Measurements from ENCODE around the gene FRYL. TPM values are rescaled to one million over a fixed set of nuclear protein-coding genes. Genes with fewer than 3 reads are reported as not detected.

Gene FRYL
- total RNA-seq, 1 donor from 2014 or later: 88.6 TPM

GRCh38 chr4:48634688-48635308 lies 145.3 kb downstream of the FRYL start:
- intact Hi-C loops (cut with micrococcal nuclease): no loop called here

DNA sequence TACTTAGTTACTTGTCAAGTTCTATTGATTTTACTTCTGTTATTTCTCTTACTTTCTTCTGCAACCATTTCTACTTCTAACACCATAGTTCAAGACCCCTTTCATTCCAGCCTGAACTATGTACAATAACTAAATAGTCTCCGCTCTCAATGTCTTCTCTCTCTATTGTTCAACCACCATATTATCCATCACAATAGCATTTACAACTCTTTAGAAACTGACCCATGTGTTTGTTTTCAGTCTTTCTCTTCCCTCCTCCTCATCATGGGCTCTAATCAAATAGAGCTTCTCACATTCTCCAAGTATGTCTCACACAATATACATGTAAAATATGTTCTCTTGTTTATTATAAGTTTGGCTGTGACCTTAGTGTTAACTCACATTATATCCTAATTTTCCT lies 146.4 kb downstream of the FRYL start:
- intact Hi-C loops (cut with micrococcal nuclease): no loop called here

DNA sequence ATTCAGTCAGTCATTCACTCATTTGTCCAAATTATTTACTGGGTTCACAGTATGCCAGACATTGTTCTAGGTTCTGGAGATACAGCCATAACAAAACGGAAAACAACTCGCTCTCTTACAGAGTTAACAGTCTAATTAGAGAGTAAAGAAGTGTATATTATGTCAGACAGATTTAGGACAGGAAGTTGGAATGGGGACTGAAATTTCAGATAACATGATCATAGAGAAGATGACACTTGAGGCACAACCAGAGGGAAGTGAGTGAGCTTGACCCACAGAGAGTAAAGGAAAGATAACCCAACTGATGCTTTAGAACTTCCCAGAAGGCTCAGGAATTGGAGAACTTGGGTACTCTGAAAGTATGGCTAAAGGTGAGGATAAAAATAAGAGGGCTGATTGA lies 150.6 kb downstream of the FRYL start:
- intact Hi-C loops (cut with micrococcal nuclease): no loop called here

DNA sequence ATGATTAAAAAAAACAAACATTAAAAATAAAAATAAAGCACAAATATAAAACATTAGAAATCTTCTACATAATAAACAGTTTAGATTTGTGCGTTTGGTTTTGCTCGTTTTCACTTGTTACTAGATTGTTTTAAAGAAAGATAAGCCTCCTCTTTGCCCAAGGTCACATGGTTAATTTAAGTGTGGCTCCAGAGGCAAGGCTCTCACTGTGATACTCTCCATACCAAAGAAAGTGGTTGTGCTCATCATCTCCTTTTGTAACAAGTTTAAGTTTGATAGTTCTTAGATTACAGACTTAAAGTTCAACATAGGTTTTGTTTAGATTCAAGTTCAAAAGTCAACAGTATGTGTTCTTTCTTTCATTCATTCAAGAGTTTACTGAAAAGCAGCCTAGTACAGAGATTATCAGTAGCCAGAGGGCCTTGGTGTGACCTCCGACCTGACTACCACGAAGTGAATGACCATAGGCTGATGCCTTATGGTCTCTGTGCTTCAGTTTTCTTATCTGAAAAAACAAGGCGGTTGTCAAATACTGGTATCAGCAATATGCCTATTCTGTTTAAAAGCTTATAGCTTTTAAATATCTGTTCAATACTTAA lies 156.8 kb downstream of the FRYL start:
- intact Hi-C loops (cut with micrococcal nuclease): no loop called here

DNA sequence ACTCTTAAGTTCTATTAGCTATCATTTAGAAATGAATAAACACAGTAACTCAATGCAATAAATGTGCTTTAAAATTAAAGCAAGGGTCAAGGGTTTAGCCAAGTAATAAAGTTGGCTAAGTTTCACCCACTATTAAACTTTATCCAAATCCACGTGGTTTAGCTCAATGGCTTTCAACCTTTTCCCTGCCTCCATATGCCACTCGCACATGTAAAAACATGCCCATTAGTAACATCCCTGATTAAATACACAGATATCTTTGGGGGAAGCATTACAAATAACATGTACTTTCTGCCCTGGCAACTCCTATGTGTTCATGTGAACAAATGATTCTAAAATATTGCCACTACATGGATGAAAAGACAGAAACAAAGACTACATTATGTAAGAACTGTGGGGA lies 159.2 kb downstream of the FRYL start:
- intact Hi-C loops (cut with micrococcal nuclease): no loop called here

GRCh38 chr4:48620093-48620492 lies 160.0 kb downstream of the FRYL start:
- intact Hi-C loops (cut with micrococcal nuclease): no loop called here

- intact Hi-C loops (cut with micrococcal nuclease): no loop called here
Measured at GRCh38 chr4:48604527-48604926, 175.6 kb downstream of the FRYL start.

DNA sequence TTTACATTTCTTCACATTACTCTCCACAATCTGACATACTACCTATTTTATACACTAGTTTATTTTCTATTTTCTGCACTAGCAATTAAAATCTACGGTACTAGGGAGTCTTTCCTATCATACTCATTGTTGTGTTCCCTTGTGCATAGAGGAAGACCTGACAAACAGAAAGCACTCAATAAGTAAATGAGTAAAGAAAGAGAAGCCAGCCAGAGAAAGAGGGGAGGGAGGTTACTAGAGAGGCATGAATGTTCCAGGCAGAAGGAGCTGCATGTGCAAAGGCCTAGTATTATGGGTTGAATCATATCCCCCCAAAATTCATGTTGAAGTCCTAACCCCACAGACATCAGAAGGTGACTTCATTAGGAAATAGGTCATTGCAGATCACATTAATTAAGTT lies 176.0 kb downstream of the FRYL start:
- intact Hi-C loops (cut with micrococcal nuclease): no loop called here

DNA sequence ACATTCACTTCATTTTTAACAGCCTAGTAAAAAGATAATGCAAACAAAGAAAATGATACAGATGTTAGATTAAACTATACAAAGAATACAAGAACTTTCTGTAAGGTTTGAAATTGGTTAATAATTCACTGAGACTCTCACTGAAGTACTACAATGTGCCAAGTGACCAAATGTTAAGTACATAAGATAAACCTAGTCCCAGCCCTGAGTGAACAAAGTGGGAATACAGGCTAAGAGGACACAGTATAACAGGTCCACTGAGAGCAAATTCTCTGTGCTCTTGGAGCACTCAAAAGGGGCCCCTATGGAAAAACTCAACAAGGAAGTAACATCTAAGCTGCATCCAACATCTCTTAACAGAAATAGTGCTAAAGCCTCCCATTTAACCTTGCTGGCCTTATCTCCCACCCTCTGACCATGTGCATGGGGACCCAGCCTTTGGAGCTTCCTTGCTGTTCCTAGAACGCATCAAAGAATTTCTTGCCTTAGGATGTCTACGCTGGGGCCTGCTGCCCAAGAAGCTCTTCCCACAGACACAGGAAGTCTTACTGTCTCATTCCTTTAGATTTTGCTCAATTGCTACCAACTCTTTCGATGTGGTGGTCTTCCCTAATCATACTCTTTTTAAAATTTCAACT lies 176.6 kb downstream of the FRYL start:
- intact Hi-C loops (cut with micrococcal nuclease): no loop called here

GRCh38 chr4:48602763-48603162 lies 177.3 kb downstream of the FRYL start:
- intact Hi-C loops (cut with micrococcal nuclease): no loop called here

GRCh38 chr4:48602222-48602621 lies 177.9 kb downstream of the FRYL start:
- intact Hi-C loops (cut with micrococcal nuclease): no loop called here

GRCh38 chr4:48596336-48596735 lies 183.7 kb downstream of the FRYL start:
- intact Hi-C loops (cut with micrococcal nuclease): no loop called here

DNA sequence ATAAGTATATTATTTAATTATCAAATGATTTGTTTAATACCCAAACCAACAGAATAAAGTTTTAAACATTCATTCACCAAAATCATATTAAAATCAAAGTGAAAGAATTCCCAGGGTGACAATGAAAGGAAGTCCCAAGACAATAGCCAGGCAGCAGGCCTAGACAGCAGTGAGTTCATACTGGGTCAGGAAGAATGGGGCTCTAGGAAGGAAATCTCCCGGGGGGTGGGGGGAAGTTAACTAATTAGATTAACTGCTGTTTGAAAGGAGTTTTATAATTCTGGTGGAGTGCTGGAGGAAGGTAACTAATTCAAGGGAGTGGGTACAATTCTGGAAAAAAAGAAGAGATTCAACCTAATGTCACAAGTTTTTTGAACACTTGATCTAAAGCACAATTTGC lies 185.9 kb downstream of the FRYL start:
- intact Hi-C loops (cut with micrococcal nuclease): loop anchor here (5.0 kb wide), 1 partner anchor 183 kb away; no protein-coding TSS in a partner anchor

DNA sequence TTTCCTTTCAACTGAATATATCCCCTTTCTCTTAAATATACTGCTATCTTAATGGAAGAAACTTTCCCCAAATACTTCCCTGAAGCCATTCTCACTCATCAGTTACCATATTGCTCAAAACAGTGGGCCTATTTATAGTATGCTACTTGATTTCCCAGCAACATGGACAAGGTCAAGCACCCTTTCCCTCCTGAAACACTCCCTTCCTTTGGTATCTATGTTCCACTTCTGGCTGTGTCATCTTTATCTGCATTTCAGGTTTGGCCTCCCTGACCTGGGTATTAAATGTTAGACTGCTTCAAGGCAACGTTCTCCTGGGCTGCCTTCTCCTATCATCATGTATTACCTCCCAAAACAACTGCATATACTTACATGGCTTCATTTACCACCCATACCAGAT lies 188.7 kb downstream of the FRYL start:
- intact Hi-C loops (cut with micrococcal nuclease): loop anchor here (5.0 kb wide), 1 partner anchor 186 kb away; no protein-coding TSS in a partner anchor

GRCh38 chr4:48590884-48591283 lies 189.2 kb downstream of the FRYL start:
- intact Hi-C loops (cut with micrococcal nuclease): loop anchor here (5.0 kb wide), 1 partner anchor 186 kb away; no protein-coding TSS in a partner anchor

DNA sequence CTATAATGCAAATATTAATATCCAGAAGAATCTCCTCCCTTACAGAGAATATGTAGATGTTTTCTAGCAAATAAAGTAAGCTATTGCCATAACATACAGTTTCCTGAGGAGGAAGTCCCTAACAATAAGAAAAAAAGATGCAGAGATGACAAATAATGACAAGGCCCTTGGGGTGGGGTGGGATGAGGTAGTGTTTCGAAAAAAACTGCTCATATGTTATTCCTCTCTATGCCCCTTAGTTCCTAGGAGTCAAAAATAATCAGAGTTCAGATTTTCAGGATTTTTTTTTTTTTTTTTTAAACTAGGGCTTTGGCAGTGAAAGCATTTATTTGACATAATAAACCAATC lies 191.0 kb downstream of the FRYL start:
- intact Hi-C loops (cut with micrococcal nuclease): no loop called here

- intact Hi-C loops (cut with micrococcal nuclease): no loop called here
Measured at GRCh38 chr4:48588230-48589097, 191.6 kb downstream of the FRYL start.

- intact Hi-C loops (cut with micrococcal nuclease): no loop called here
Measured at GRCh38 chr4:48585401-48585800, 194.7 kb downstream of the FRYL start.

GRCh38 chr4:48578132-48578968 lies 201.7 kb downstream of the FRYL start:
- intact Hi-C loops (cut with micrococcal nuclease): loop anchor here (1.0 to 5.0 kb wide), 5 partner anchors 103 to 385 kb away; partner anchors contain the start of genes FRYL, OCIAD1 and OCIAD2

DNA sequence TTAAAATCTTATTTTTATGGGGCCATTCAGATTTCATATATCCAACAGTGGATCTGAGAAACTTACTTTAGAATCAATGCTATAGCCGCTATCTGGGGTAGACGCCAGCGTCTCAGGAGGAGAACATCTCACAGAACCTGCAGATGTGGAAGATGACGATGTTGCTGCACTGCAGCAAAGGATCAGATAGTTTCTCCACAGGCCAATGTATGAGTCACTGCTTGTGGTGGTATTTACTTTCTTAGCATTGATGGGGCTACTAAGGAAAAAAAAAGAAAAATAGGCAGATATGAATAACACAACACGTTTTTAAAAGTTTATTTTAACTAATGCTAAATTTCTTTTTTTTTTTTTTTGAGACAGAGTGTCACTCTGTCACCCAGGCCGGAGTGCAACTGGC lies 204.1 kb downstream of the FRYL start:
- intact Hi-C loops (cut with micrococcal nuclease): loop anchor here (5.0 kb wide), 2 partner anchors 206 to 256 kb away; partner anchors contain the start of genes FRYL and OCIAD1

DNA sequence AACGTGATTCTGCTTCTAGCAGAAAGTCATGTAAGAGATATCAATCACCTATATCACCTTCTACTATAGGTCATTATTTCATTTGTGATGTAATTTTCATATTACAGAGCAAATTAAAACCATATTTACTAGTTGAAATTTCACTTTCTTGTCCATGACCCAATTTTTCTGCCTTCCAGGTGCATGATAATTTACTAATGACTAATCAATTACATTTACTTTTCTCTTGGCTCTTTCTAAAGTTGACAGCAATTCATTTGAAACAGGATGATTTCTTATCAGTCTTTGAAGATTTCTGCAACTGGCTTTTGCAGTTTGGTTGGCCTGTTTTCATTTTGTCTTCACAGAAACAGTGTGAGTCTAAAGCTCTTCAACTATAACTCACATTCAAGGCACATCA lies 208.6 kb downstream of the FRYL start:
- intact Hi-C loops (cut with micrococcal nuclease): no loop called here

All from T-helper 2 cell treated with Interferon-gamma antibody and Interleukin-4, amounts not matched to agents 100 ng/mL and 5 ng/mL, for 36 hours (primary cell).